Astrocyte of the cerebellum (primary cell): ENCODE data around the gene PHF23.

Experiments used
- DNase-seq: peaks from one replicate; pipeline ENCODE4 v3.0.0-alpha.2; 2011; ENCODE audit warnings: low read depth
- H3K4me3 ChIP-seq: 2 replicates; pipeline ENCODE4 v1.5.1; 2011; ENCODE audit warnings: mild to moderate bottlenecking, low read depth, low read length, moderate library complexity
- CTCF ChIP-seq: IDR thresholded peaks from 2 replicates; pipeline ENCODE4 v1.5.1; 2012; ENCODE audit warnings: low read length, low read depth, moderate library complexity, mild to moderate bottlenecking; ENCODE audit errors: missing control alignments
- in situ Hi-C: cut with HindIII; loops from 2 replicates; pipeline ENCODE4 v1.10.0; 2017; ENCODE audit warnings: low sequenced_read_pairs

PHF23 gene

GRCh38 chr17:7224110-7224509 lies 15.1 kb downstream of the PHF23 start:
- no peak for DNase-seq
- no peak overlapping the region for H3K4me3 ChIP-seq
- in situ Hi-C loops = no loop called here
- TF ChIP-seq CTCF = no peak

- H3K4me3 ChIP-seq = no peak overlapping the region
- in situ Hi-C loops = no loop called here
- no peak for DNase-seq
- TF ChIP-seq CTCF = no peak
Measured at GRCh38 chr17:7223375-7223774, 15.9 kb downstream of the PHF23 start.

- TF ChIP-seq CTCF = no peak
- H3K4me3 ChIP-seq = no peak overlapping the region
- no peak for DNase-seq
- in situ Hi-C loops = no loop called here
Measured at GRCh38 chr17:7222972-7223292, 16.3 kb downstream of the PHF23 start.

GRCh38 chr17:7222093-7222971 lies 16.9 kb downstream of the PHF23 start:
- DNase-seq = no peak
- in situ Hi-C loops = no loop called here
- H3K4me3 ChIP-seq = no peak overlapping the region

GRCh38 chr17:7221278-7222092 lies 17.8 kb downstream of the PHF23 start:
- in situ Hi-C loops = no loop called here
- H3K4me3 ChIP-seq = no peak overlapping the region
- DNase-seq = no peak
- no peak for TF ChIP-seq CTCF

More at GRCh38 chr17:7222093-7222971, 16.9 kb downstream of the PHF23 start:
- no peak for TF ChIP-seq CTCF

GRCh38 chr17:7220593-7221277 lies 18.5 kb downstream of the PHF23 start:
- in situ Hi-C loops = no loop called here
- DNase-seq = no peak
- peak; percentile 50 for TF ChIP-seq CTCF

More at GRCh38 chr17:7220593-7221277, 18.5 kb downstream of the PHF23 start:
- peak overlapping the region; percentile 84 for H3K4me3 ChIP-seq
